GM21423 (cell line): ENCODE results near the gene LOXL3.
"Not testable (repeated sequence)": the region's sequence is repeated elsewhere in the genome, so short reads cannot be mapped to it uniquely, and the experiment has no call there.

Experiments used
- ATAC-seq: cut with Tn5 transposase; IDR thresholded peaks from one replicate; pipeline ENCODE4 v1.9.1; 2021; ENCODE audit warnings: mild to moderate bottlenecking, moderate library complexity; ENCODE audit not compliant: unreplicated experiment

Gene LOXL3

GRCh38 chr2:74496997-74497776 lies 56.6 kb downstream of the LOXL3 start:
- no peak for ATAC-seq

GRCh38 chr2:74495440-74495839 lies 58.3 kb downstream of the LOXL3 start:
- ATAC-seq, result no peak

- ATAC-seq, result no peak
Measured at GRCh38 chr2:74493546-74493945, 60.2 kb downstream of the LOXL3 start.

- no peak for ATAC-seq
Measured at GRCh38 chr2:74491648-74492544, 61.8 kb downstream of the LOXL3 start.

GRCh38 chr2:74489906-74490305 lies 63.8 kb downstream of the LOXL3 start:
- no peak for ATAC-seq

DNA sequence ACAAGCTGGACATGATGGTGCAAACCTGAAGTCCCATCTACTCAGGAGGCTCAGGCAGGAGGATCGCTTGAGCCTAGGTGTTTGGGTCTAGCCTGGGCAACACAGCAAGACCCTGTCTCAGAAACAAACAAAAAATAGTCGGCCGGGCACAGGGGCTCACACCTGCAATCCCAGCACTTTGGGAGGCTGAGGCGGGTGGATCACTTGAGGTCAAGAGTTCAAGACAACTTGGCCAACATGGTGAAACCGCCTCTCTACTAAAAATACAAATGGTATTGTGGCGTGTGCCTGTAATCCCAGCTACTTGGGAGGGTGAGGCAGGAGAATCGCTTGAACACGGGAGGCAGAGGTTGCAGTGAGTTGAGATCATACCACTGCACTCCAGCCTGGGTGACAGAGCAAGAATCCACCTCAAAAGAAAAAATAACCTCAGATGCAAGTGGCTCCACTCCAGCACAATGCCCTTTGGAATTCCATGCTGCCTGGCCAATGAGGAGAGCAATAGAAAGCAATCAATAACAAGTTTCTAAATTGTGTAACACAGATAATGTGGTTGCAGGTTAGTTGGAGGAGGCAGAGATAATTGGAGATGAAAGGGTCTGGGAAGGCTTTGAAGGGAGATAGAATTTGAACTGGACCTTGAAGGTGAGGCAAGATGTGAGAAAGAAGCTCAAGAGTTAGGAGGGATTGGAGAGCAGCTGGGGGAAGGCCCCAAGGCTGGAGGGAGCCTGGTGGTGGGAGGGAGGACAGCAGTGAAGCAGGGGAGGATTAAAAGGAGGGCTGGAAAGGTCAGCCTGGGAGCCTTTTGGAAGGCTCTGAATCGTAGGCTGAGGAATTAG lies 64.9 kb downstream of the LOXL3 start:
- no peak for ATAC-seq

DNA sequence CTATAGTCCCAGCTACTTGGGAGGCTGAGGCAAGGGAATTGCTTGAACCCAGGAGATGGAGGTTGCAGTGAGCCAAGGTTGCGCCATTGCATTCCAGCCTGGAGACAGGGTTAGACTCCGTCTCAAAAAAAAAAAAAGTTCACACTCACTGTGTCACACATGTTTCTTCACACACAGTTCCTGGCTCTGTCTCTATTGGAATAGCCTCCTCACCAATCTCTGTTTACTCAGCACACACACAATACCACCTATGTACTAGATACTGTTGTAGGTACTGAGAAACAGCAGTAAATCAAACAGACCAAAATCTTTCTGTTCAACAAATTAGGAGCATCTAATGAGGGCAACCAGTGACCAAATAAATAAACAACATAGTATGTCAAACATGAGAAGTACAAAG lies 67.6 kb downstream of the LOXL3 start:
- no peak for ATAC-seq

DNA sequence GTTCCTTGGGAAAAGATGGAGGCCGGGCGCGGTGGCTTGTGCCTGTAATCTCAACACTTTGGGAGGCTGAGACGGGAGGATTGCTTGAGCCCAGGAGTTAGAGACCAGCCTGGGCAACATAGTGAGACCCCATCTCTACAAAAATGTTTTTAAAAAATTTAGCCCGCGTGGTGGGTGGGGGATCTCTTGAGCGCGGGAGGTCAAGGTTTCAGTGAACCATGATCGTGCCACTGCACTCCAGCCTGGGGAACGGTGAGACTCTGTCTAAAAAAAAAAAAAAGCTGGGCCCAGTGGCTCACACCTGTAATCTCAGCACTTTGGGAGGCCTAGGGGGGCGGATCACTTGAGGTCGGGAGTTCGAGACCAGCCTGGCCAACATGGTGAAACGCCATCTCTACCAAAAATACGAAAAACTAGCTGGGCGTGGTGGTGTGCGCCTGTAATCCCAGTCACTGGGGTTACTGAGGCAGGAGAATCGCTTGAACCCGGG lies 70.0 kb downstream of the LOXL3 start:
- not testable (repeated sequence) for ATAC-seq

DNA sequence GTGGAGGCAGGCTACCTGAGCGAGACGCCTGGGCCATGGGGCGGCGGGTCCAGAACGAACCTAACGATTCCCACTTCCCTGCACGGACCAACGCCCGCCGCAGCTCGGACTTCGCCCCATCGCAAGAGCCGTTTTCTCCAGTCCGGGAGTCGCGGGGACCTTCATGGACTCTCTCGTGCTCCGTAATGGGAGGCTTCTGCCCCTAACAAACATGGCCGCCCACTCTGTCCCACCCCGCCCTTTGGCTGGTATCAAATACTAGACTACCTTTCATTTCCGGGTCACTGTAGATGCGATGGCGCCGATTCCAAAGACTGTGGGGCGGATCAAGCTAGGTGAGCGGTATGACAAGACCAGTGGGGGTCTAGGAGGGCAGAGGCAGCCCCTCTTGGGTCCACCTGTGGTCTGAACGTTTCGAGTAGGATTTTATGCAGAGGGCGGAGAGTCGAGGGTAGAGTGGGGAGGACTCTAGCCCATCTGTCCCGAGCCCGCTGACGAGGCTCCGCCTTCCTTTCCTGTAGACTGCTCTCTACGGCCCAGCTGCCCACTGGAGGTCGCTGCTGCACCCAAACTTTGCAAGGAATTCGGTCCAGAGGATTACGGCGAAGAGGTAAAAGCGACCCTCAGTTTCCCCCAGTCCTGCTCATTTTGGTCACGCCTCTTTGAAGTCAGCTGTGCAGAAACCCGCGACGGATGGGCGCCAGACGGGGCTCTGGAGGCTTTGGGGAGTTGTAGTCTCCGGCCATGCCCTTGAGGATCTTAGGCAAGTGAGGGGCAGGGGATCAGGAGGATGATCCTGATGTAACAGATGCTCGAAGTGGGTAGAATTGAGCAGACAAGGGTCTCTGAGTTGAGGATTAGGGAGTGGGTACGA lies 70.7 kb downstream of the LOXL3 start, which contains the start of the genes CCDC142 and TTC31:
Gene CCDC142 (minus strand): TSS at position 198 of the 874 bp plus-strand sequence. CDS start 161 bp downstream, at position 37.
Gene TTC31 (plus strand): TSS at position 281 of the 874 bp plus-strand sequence. CDS start 15 bp downstream, at position 296.
- ATAC-seq, result peak; percentile 93
